ENCODE measurements around the gene JARID2.

The JARID2 gene

DNA sequence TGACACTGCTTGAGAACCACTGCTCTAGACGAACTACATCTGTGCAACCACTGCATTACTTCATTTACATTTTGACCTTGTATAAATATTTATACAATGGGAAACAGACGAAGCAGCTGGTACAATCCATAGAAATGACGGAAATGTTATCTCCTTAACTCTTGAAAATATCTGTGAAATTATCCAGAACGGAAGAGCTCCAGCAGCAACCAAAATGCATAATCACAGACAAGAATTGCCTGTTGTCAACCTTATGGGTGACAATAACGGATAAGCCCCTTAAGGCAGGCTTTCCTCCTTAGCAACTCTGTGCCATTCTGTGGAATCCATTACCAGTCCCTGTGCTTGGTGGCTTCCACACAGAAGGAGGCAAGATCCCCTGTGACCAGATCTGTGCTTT is 301.5 kb downstream of the JARID2 start:
- H3K36me3 ChIP-seq (ENCODE audit: low read length), result peaks cover 10% of the 10 kb centered on the region; the same call in 1 of the 2 replicates
- H4K20me1 ChIP-seq (ENCODE audit: low read depth, low read length), result no peaks in the 10 kb centered on the region
- H2AFZ ChIP-seq (ENCODE audit: low read depth, low read length, severe bottlenecking), result no peak overlapping the region
- no peaks in the 10 kb centered on the region for H3K9me2 ChIP-seq (replicated peaks; ENCODE audit: insufficient read depth, low read length)
- H3K27me3 ChIP-seq (ENCODE audit: low read length), result no peaks in the 10 kb centered on the region
- peaks cover 89% of the 10 kb centered on the region for H3K79me2 ChIP-seq (ENCODE audit: insufficient read depth, low read length)
- no peaks in the 10 kb centered on the region for H3K9me3 ChIP-seq (ENCODE audit: insufficient read depth, low read length)
- TF ChIP-seq, protein P1, sequence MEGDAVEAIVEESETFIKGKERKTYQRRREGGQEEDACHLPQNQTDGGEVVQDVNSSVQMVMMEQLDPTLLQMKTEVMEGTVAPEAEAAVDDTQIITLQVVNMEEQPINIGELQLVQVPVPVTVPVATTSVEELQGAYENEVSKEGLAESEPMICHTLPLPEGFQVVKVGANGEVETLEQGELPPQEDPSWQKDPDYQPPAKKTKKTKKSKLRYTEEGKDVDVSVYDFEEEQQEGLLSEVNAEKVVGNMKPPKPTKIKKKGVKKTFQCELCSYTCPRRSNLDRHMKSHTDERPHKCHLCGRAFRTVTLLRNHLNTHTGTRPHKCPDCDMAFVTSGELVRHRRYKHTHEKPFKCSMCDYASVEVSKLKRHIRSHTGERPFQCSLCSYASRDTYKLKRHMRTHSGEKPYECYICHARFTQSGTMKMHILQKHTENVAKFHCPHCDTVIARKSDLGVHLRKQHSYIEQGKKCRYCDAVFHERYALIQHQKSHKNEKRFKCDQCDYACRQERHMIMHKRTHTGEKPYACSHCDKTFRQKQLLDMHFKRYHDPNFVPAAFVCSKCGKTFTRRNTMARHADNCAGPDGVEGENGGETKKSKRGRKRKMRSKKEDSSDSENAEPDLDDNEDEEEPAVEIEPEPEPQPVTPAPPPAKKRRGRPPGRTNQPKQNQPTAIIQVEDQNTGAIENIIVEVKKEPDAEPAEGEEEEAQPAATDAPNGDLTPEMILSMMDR (IDR thresholded peaks at IDR 0.05; ENCODE audit: insufficient read depth, low read length, poor library complexity, severe bottlenecking), result no peak
- no peak for TF ChIP-seq EZH2phosphoT487 (conservative IDR thresholded peaks at IDR 0.05; ENCODE audit: low read length)
- H3K4me2 ChIP-seq (ENCODE audit: low read depth, low read length, poor library complexity, severe bottlenecking), result no peak overlapping the region
- no peak overlapping the region for H3K4me3 ChIP-seq (ENCODE audit: insufficient read depth, low read length, poor library complexity, severe bottlenecking)
- H3F3A ChIP-seq (ENCODE audit: insufficient read depth), result no peaks in the 10 kb centered on the region
- no peak overlapping the region for H3K27ac ChIP-seq (ENCODE audit: low read depth, low read length)
- H3K9ac ChIP-seq (ENCODE audit: low read length), result no peak overlapping the region

DNA sequence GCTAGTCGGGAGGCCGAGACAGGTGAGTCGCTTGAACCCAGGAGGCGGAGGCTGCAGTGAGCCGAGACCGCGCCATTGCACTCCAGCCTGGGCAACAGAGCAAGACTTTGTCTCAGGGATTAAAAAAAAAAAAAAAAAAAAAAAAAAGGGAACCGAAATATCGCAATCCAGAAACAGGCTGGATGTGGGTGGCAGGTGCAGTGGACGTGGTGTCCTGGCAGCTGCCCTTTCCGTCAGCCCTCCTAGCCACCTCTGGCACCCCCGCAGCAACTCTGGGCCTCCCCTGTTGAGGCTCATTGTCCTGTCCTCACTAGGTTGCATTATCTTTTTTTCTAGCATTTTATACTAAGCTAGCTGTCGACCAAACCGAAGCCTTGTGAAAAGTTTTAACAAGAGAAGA is 303.5 kb downstream of the JARID2 start:
- Histone ChIP-seq H3K36me3 (ENCODE audit: low read length) (peaks cover 7% of the 10 kb centered on the region; the same call in 1 of the 2 replicates), H3K4me2 (ENCODE audit: low read depth, low read length, poor library complexity, severe bottlenecking) (no peak overlapping the region), H3K9me2 (replicated peaks; ENCODE audit: insufficient read depth, low read length) (no peaks in the 10 kb centered on the region), H3K9me3 (ENCODE audit: insufficient read depth, low read length) (no peaks in the 10 kb centered on the region), H3K9ac (ENCODE audit: low read length) (no peak overlapping the region), H4K20me1 (ENCODE audit: low read depth, low read length) (no peaks in the 10 kb centered on the region), H3K79me2 (ENCODE audit: insufficient read depth, low read length) (peaks cover 90% of the 10 kb centered on the region), H3F3A (ENCODE audit: insufficient read depth) (0 out of 2 replicates have a peak, but pooled peaks cover 4% of the 10 kb centered on the region), H3K27ac (ENCODE audit: low read depth, low read length) (no peak overlapping the region), H3K4me3 (ENCODE audit: insufficient read depth, low read length, poor library complexity, severe bottlenecking) (no peak overlapping the region), H3K27me3 (ENCODE audit: low read length) (no peaks in the 10 kb centered on the region), H2AFZ (ENCODE audit: low read depth, low read length, severe bottlenecking) (no peak overlapping the region)
- TF ChIP-seq, protein P1 (IDR thresholded peaks at IDR 0.05; ENCODE audit: insufficient read depth, low read length, poor library complexity, severe bottlenecking), result no peak
- TF ChIP-seq EZH2phosphoT487 (conservative IDR thresholded peaks at IDR 0.05; ENCODE audit: low read length), result no peak

DNA sequence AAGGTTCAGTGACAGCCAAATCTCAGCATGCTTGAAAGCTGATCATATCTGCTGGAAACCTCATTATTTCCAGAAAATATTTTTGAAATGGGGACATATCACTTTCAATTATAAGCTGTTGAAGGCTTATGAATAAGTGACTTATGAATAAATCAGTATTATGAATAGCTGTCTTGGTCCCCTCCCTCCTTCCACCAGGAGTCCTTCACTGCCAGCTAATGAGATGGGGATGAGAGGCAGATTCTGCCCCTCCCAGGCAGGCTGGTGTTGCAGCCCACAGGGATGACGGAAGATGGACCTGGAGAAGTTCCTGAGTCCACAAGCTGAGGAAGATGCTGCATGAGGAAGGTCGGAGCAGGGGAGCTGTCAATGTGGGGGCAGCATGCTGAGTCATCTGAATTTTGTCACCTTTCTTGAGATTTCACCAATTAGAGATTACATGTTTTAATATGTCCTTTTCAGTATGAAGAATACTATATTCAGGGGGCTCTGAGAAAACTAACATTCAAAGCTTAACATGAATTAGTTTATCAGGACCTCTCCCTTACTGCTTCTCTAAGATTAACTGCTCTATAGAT is 304.8 kb downstream of the JARID2 start:
- Histone ChIP-seq H3K36me3 (ENCODE audit: low read length) (no peaks in the 10 kb centered on the region; the same call in 1 of the 2 replicates), H3K27ac (ENCODE audit: low read depth, low read length) (no peak overlapping the region)

More for the DNA sequence above, 304.8 kb downstream of the JARID2 start:
- TF ChIP-seq, protein P1 (IDR thresholded peaks at IDR 0.05; ENCODE audit: insufficient read depth, low read length, poor library complexity, severe bottlenecking), result no peak
- TF ChIP-seq EZH2phosphoT487 (conservative IDR thresholded peaks at IDR 0.05; ENCODE audit: low read length), result no peak
- no peaks in the 10 kb centered on the region for H3K9me2 ChIP-seq (replicated peaks; ENCODE audit: insufficient read depth, low read length)
- no peak overlapping the region for H3K4me3 ChIP-seq (ENCODE audit: insufficient read depth, low read length, poor library complexity, severe bottlenecking)
- 0 out of 2 replicates have a peak, but pooled peaks cover 4% of the 10 kb centered on the region for H3F3A ChIP-seq (ENCODE audit: insufficient read depth)
- H2AFZ ChIP-seq (ENCODE audit: low read depth, low read length, severe bottlenecking), result no peak overlapping the region
- no peaks in the 10 kb centered on the region for H3K27me3 ChIP-seq (ENCODE audit: low read length)
- no peak overlapping the region for H3K4me2 ChIP-seq (ENCODE audit: low read depth, low read length, poor library complexity, severe bottlenecking)
- no peaks in the 10 kb centered on the region for H4K20me1 ChIP-seq (ENCODE audit: low read depth, low read length)
- H3K9me3 ChIP-seq (ENCODE audit: insufficient read depth, low read length), result no peaks in the 10 kb centered on the region
- H3K9ac ChIP-seq (ENCODE audit: low read length), result no peak overlapping the region
- peaks cover 92% of the 10 kb centered on the region for H3K79me2 ChIP-seq (ENCODE audit: insufficient read depth, low read length)

All from SU-DHL-6 (cell line).